Measurements from ENCODE around the gene TNS3. TPM values are rescaled to one million over a fixed set of nuclear protein-coding genes. Genes with fewer than 3 reads are reported as not detected.

The TNS3 gene
- total RNA-seq, 1 experiment from 2014 or later: 533 TPM

GRCh38 chr7:47504551-47505311, 77.2 kb downstream of the TNS3 start:
- Histone ChIP-seq H3K36me3 (ENCODE audit: control insufficient read depth, insufficient read depth, low read length) (peaks cover 36% of the 10 kb centered on the region), H3K4me1 (ENCODE audit: control insufficient read depth, insufficient read depth, low read length) (peaks cover 100% of the 10 kb centered on the region), H3K4me3 (ENCODE audit: low read depth in 2 of 2, low read length in 2 of 2) (no peak overlapping the region), H3K27me3 (ENCODE audit: control insufficient read depth, insufficient read depth, low read length) (no peaks in the 10 kb centered on the region), H3K9me3 (ENCODE audit: control insufficient read depth, insufficient read depth, low read depth, low read length) (no peaks in the 10 kb centered on the region), H3K27ac (ENCODE audit: low read length) (peak overlapping the region; percentile 91)
- ChIA-PET CTCF (no interaction called here), POLR2A (no interaction called here)
- DNase-seq (ENCODE audit: low read depth, low spot score) (no peak), ATAC-seq (no peak)
- in situ Hi-C loops (cut with HindIII; ENCODE audit: low pct_unique_long_range_greater_than_20kb, low sequenced_read_pairs): no loop called here
- BruUV-seq (replicated peaks): TSS peak; percentile 3
- intact Hi-C loops (cut with micrococcal nuclease; ENCODE audit: unreplicated experiment): no loop called here
- no peak for TF ChIP-seq REST (IDR thresholded peaks at IDR 0.05; ENCODE audit: insufficient read depth in 1 of 2, low read depth in 2 of 2, low read length in 1 of 2)
- no peak for TF ChIP-seq SIN3A (IDR thresholded peaks at IDR 0.05; ENCODE audit: borderline replicate concordance, insufficient read depth, low read depth, low read length)
- no peak for TF ChIP-seq TCF7L2 (IDR thresholded peaks at IDR 0.05; ENCODE audit: low read depth, low read length)
- TF ChIP-seq POLR2AphosphoS5 (IDR thresholded peaks at IDR 0.05; ENCODE audit: low read depth, low read length): no peak; the same call in 1 of the 2 replicates
- TF ChIP-seq, protein P1, sequence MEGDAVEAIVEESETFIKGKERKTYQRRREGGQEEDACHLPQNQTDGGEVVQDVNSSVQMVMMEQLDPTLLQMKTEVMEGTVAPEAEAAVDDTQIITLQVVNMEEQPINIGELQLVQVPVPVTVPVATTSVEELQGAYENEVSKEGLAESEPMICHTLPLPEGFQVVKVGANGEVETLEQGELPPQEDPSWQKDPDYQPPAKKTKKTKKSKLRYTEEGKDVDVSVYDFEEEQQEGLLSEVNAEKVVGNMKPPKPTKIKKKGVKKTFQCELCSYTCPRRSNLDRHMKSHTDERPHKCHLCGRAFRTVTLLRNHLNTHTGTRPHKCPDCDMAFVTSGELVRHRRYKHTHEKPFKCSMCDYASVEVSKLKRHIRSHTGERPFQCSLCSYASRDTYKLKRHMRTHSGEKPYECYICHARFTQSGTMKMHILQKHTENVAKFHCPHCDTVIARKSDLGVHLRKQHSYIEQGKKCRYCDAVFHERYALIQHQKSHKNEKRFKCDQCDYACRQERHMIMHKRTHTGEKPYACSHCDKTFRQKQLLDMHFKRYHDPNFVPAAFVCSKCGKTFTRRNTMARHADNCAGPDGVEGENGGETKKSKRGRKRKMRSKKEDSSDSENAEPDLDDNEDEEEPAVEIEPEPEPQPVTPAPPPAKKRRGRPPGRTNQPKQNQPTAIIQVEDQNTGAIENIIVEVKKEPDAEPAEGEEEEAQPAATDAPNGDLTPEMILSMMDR (IDR thresholded peaks at IDR 0.05): no peak

GRCh38 chr7:47503281-47503680, 78.6 kb downstream of the TNS3 start:
- intact Hi-C loops (cut with micrococcal nuclease; ENCODE audit: unreplicated experiment): no loop called here
- H3K9me3 ChIP-seq (ENCODE audit: control insufficient read depth, insufficient read depth, low read depth, low read length): no peaks in the 10 kb centered on the region
- in situ Hi-C loops (cut with HindIII; ENCODE audit: low pct_unique_long_range_greater_than_20kb, low sequenced_read_pairs): no loop called here
- H3K27ac ChIP-seq (ENCODE audit: low read length): peak overlapping the region; percentile 91
- peaks cover 100% of the 10 kb centered on the region for H3K4me1 ChIP-seq (ENCODE audit: control insufficient read depth, insufficient read depth, low read length)
- H3K27me3 ChIP-seq (ENCODE audit: control insufficient read depth, insufficient read depth, low read length): no peaks in the 10 kb centered on the region
- POLR2A ChIA-PET: no interaction called here
- CTCF ChIA-PET: no interaction called here
- DNase-seq (ENCODE audit: low read depth, low spot score) (no peak), ATAC-seq (no peak)
- peaks cover 31% of the 10 kb centered on the region for H3K36me3 ChIP-seq (ENCODE audit: control insufficient read depth, insufficient read depth, low read length)
- no peak overlapping the region for H3K4me3 ChIP-seq (ENCODE audit: low read depth in 2 of 2, low read length in 2 of 2)
- TF ChIP-seq POLR2AphosphoS5 (IDR thresholded peaks at IDR 0.05; ENCODE audit: low read depth, low read length) (no peak), SIN3A (IDR thresholded peaks at IDR 0.05; ENCODE audit: borderline replicate concordance, insufficient read depth, low read depth, low read length) (no peak), REST (IDR thresholded peaks at IDR 0.05; ENCODE audit: insufficient read depth in 1 of 2, low read depth in 2 of 2, low read length in 1 of 2) (no peak), TCF7L2 (IDR thresholded peaks at IDR 0.05; ENCODE audit: low read depth, low read length) (no peak)
- TF ChIP-seq, protein P1 (IDR thresholded peaks at IDR 0.05): no peak
- BruUV-seq (replicated peaks): no TSS peak
